Right lobe of liver (tissue), 4 donors: ENCODE data around the gene AGFG1.

Source experiments
- CTCF ChIP-seq, 4 donors: fragments of 200-600 bp in 3 of 4; fragments of 450-650 bp in 1 of 4; IDR thresholded peaks; one replicate each; pipeline versions ENCODE4 v1.5.1 to v1.8.0; 2016 to 2022; ENCODE audit warnings: antibody characterized with exemption in 4 of 4, mild to moderate bottlenecking in 2 of 4
- POLR2A ChIP-seq: fragments of 450-650 bp; IDR thresholded peaks from one replicate; pipeline ENCODE4 v1.6.1; 2017; ENCODE audit warnings: antibody characterized with exemption, mild to moderate bottlenecking
- donor health status: DM: no; HTN: no; CAD: no.
- donor health status: DM: no; HTN: no; CAD: no.
- donor health status: DM: no; HTN: yes; CAD: no.

GRCh38 chr2:227460833-227461232 lies 11.1 kb upstream of the AGFG1 start:
- TF ChIP-seq CTCF (IDR thresholded peaks at IDR 0.05) (no peak), POLR2A (no peak)
